HepG2 (cell line): ENCODE measurements around the gene TP53TG3B.
"Not testable (repeated sequence)": the region's sequence is repeated elsewhere in the genome, so short reads cannot be mapped to it uniquely, and the experiment has no call there.

Experiments used
- ATF1 ChIP-seq: IDR thresholded peaks from 2 replicates; pipeline ENCODE4 v1.6.1; 2016; ENCODE audit warnings: mild to moderate bottlenecking, control low read depth
- E2F1 ChIP-seq: sonication (generic); formaldehyde crosslinking; IDR thresholded peaks from 2 replicates; pipeline ENCODE4 v1.5.0; 2020; ENCODE audit warnings: missing genetic modification reagents
- EP300 ChIP-seq, 3 experiments: sonication (generic) in 1 of 3; formaldehyde crosslinking in 1 of 3; IDR thresholded peaks; 2 replicates each; pipeline versions ENCODE4 v1.5.1 to v1.6.1; 2011 to 2020; ENCODE audit warnings: low read depth in 2 of 3, low read length in 2 of 3, borderline replicate concordance in 1 of 3, improper control_type of control experiment in 1 of 3, mild to moderate bottlenecking in 1 of 3, missing genetic modification reagents in 1 of 3, moderate library complexity in 1 of 3
- FOXK2 ChIP-seq: fragments of 450-650 bp; IDR thresholded peaks from 2 replicates; pipeline ENCODE4 v1.6.1; 2016
- PHB2 ChIP-seq: fragments of 450-650 bp; IDR thresholded peaks from 2 replicates; pipeline ENCODE4 v1.6.1; 2018; ENCODE audit not compliant: partially characterized antibody
- XBP1 ChIP-seq: sonication (generic); formaldehyde crosslinking; IDR thresholded peaks from 2 replicates; pipeline ENCODE4 v1.5.0; 2020; ENCODE audit warnings: missing genetic modification reagents
- YY1 ChIP-seq: IDR thresholded peaks from 2 replicates; pipeline ENCODE4 v1.6.1; 2011; ENCODE audit warnings: low read length, low read depth, moderate library complexity, mild to moderate bottlenecking; ENCODE audit not compliant: insufficient read depth, insufficient replicate concordance
- ZNF549 ChIP-seq: sonication (generic); formaldehyde crosslinking; IDR thresholded peaks from 2 replicates; pipeline ENCODE4 v1.5.0; 2020; ENCODE audit warnings: missing genetic modification reagents
- ZNF782 ChIP-seq: sonication (generic); formaldehyde crosslinking; IDR thresholded peaks from 2 replicates; pipeline ENCODE4 v1.4.0; 2020; ENCODE audit warnings: missing genetic modification reagents, mild to moderate bottlenecking, borderline replicate concordance

DNA sequence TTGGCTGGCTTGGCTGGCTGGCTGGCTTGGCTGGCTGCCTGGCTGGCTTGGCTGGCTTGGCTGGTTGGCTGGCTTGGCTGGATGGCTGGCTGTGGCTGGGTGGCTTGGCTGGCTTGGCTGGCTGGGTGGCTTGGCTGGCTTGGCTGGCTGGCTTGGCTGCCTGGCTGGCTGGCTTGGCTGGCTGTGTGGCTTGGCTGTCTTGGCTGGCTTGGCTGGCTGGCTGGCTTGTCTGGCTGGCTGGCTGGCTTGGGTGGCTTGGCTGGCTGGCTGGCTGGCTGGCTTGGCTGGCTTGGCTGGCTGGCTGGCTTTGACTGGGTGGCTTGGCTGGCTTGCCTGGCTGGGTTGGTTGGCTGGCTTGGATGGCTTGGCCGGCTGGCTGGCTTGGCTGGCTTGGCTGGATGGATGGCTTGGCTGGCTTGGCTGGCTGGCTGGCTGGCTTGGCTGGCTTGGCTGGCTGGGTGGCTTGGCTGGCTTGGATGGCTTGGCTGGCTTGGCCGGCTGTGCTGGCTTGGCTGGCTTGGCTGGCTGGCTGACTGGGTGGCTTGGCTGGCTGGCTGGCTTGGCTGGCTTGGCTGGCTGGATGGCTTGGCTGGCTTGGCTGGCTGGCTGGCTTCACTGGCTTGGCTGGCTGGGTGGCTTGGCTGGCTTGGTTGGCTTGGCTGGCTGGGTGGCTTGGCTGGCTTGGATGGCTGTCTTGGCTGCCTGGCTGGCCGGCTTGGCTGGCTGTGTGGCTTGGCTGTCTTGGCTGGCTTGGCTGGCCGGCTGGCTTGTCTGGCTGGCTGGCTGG is 24.2 kb upstream of the TP53TG3B start:
- TF ChIP-seq EP300 (IDR thresholded peaks at IDR 0.05; ENCODE audit: low read depth in 2 of 2, low read length in 2 of 2); EP300 (CRISPR knock-in tag; IDR thresholded peaks at IDR 0.05; ENCODE audit: borderline replicate concordance); E2F1 (CRISPR knock-in tag); ZNF549 (CRISPR knock-in tag); YY1; PHB2; ZNF782 (CRISPR knock-in tag); FOXK2; XBP1 (CRISPR knock-in tag); ATF1: not testable (repeated sequence)
